GM12865 (cell line): ENCODE data around the gene CPEB3.
A peak's percentile ranks its signal among the peaks of the same experiment; 100 is the strongest.
"Not testable (repeated sequence)": the region's sequence is repeated elsewhere in the genome, so short reads cannot be mapped to it uniquely, and the experiment has no call there.

Source experiments
- DNase-seq: peaks from one replicate; pipeline ENCODE4 v3.0.0; 2010; ENCODE audit warnings: low read depth
- H3K4me3 ChIP-seq: 2 replicates; pipeline ENCODE4 v1.5.1; 2011; ENCODE audit warnings: mild to moderate bottlenecking, low read depth, low read length, control low read depth
- CTCF ChIP-seq: IDR thresholded peaks from 2 replicates; pipeline ENCODE4 v1.5.1; 2011; ENCODE audit warnings: low read length, control low read depth, low read depth, inconsistent platforms; ENCODE audit not compliant: insufficient read depth; ENCODE audit errors: missing control alignments

The CPEB3 gene

GRCh38 chr10:92290837-92291615 lies at the start of gene CPEB3, which contains the start of gene MARCHF5:
TSS of gene CPEB3 (minus strand) at chr10:92291078. CDS start at chr10:92240350, 50,728 bp downstream.
TSS of gene MARCHF5 (plus strand) at chr10:92291167. CDS start at chr10:92291495, 328 bp downstream.
- H3K4me3 ChIP-seq: peak within 1 kb of the TSS; percentile 93
- peak; percentile 98 for DNase-seq
- TF ChIP-seq CTCF: peak; percentile 58

- not testable (repeated sequence) for DNase-seq, H3K4me3 ChIP-seq
These were observed 39.0 kb upstream of the CPEB3 start for GRCh38 chr10:92329927-92330326.

GRCh38 chr10:92328993-92329392 lies 38.1 kb upstream of the CPEB3 start:
- DNase-seq: no peak
- H3K4me3 ChIP-seq: no peak overlapping the region
- TF ChIP-seq CTCF: no peak

GRCh38 chr10:92327445-92328433 lies 36.9 kb upstream of the CPEB3 start:
- TF ChIP-seq CTCF: no peak
- H3K4me3 ChIP-seq: no peak overlapping the region
- DNase-seq: no peak

- H3K4me3 ChIP-seq: no peak overlapping the region
- DNase-seq: peak; percentile 2
- no peak for TF ChIP-seq CTCF
These were observed 32.2 kb upstream of the CPEB3 start for GRCh38 chr10:92323079-92323478.

GRCh38 chr10:92316610-92317009 lies 25.7 kb upstream of the CPEB3 start:
- TF ChIP-seq CTCF: no peak
- no peak for DNase-seq
- H3K4me3 ChIP-seq: no peak overlapping the region

- TF ChIP-seq CTCF: no peak
- DNase-seq: no peak
- no peak overlapping the region for H3K4me3 ChIP-seq
These were observed 22.9 kb upstream of the CPEB3 start for GRCh38 chr10:92313750-92314149.
